ENCODE measurements around the gene CGB8.
"Not testable (repeated sequence)": the region's sequence is repeated elsewhere in the genome, so short reads cannot be mapped to it uniquely, and the experiment has no call there.

GRCh38 chr19:49028686-49029085 lies 20.2 kb downstream of the CGB8 start:
- TF ChIP-seq, protein P1, sequence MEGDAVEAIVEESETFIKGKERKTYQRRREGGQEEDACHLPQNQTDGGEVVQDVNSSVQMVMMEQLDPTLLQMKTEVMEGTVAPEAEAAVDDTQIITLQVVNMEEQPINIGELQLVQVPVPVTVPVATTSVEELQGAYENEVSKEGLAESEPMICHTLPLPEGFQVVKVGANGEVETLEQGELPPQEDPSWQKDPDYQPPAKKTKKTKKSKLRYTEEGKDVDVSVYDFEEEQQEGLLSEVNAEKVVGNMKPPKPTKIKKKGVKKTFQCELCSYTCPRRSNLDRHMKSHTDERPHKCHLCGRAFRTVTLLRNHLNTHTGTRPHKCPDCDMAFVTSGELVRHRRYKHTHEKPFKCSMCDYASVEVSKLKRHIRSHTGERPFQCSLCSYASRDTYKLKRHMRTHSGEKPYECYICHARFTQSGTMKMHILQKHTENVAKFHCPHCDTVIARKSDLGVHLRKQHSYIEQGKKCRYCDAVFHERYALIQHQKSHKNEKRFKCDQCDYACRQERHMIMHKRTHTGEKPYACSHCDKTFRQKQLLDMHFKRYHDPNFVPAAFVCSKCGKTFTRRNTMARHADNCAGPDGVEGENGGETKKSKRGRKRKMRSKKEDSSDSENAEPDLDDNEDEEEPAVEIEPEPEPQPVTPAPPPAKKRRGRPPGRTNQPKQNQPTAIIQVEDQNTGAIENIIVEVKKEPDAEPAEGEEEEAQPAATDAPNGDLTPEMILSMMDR (IDR thresholded peaks at IDR 0.05; ENCODE audit: low read depth, low read length), result not testable (repeated sequence)
- not testable (repeated sequence) for TF ChIP-seq POLR2A (IDR thresholded peaks at IDR 0.05; ENCODE audit: extremely low read depth, insufficient read length)
